GM04503 (cell line): ENCODE results near the gene ZNF468.
"Not testable (repeated sequence)": the region's sequence is repeated elsewhere in the genome, so short reads cannot be mapped to it uniquely, and the experiment has no call there.

ENCODE experiments used
- DNase-seq: peaks from one replicate; pipeline ENCODE4 v3.0.0-alpha.2; 2012; ENCODE audit warnings: low read depth

The ZNF468 gene

GRCh38 chr19:52857378-52858191, at the start of gene ZNF468:
ZNF468 (minus strand) TSS chr19:52857619; CDS start chr19:52854272, 3,347 bp downstream.
- peak; percentile 16 for DNase-seq

- DNase-seq: not testable (repeated sequence)
Observed at GRCh38 chr19:52904052-52904780, 46.8 kb upstream of the ZNF468 start.

- DNase-seq: no peak
Observed at GRCh38 chr19:52901842-52902241, 44.4 kb upstream of the ZNF468 start.

- DNase-seq: not testable (repeated sequence)
Observed at GRCh38 chr19:52898596-52898995, 41.2 kb upstream of the ZNF468 start.

- DNase-seq: no peak
Observed at GRCh38 chr19:52898101-52898500, 40.7 kb upstream of the ZNF468 start.

- DNase-seq: peak; percentile 60
Observed at GRCh38 chr19:52897138-52897935, 39.9 kb upstream of the ZNF468 start, which contains the start of gene ZNF320. ZNF320 (minus strand) TSS chr19:52897635; CDS start chr19:52890255, 7,380 bp downstream.

GRCh38 chr19:52896431-52897137, 39.2 kb upstream of the ZNF468 start:
- DNase-seq: no peak

- no peak for DNase-seq
Observed at GRCh38 chr19:52891336-52891735, 33.9 kb upstream of the ZNF468 start.

GRCh38 chr19:52889931-52890330, 32.5 kb upstream of the ZNF468 start:
- DNase-seq: no peak

GRCh38 chr19:52889076-52889475, 31.7 kb upstream of the ZNF468 start:
- no peak for DNase-seq

GRCh38 chr19:52880895-52881389, 23.5 kb upstream of the ZNF468 start:
- DNase-seq: no peak

- DNase-seq: not testable (repeated sequence)
Observed at GRCh38 chr19:52872996-52873395, 15.6 kb upstream of the ZNF468 start.

- DNase-seq: no peak
Observed at GRCh38 chr19:52871466-52871865, 14.0 kb upstream of the ZNF468 start.

GRCh38 chr19:52868031-52868430, 10.6 kb upstream of the ZNF468 start:
- DNase-seq: not testable (repeated sequence)

- peak; percentile 3 for DNase-seq
Observed at GRCh38 chr19:52856540-52857377, 660 bp downstream of the ZNF468 start.

GRCh38 chr19:52847352-52847751, 10.1 kb downstream of the ZNF468 start:
- not testable (repeated sequence) for DNase-seq

GRCh38 chr19:52840825-52841465, 16.5 kb downstream of the ZNF468 start:
- not testable (repeated sequence) for DNase-seq

GRCh38 chr19:52834289-52834688, 23.1 kb downstream of the ZNF468 start:
- not testable (repeated sequence) for DNase-seq

GRCh38 chr19:52833541-52833940, 23.9 kb downstream of the ZNF468 start:
- DNase-seq: not testable (repeated sequence)

GRCh38 chr19:52829866-52830265, 27.6 kb downstream of the ZNF468 start:
- not testable (repeated sequence) for DNase-seq
